Calu3 (cell line): ENCODE data around the gene GHDC. TPM values are rescaled to one million over a fixed set of nuclear protein-coding genes. Genes with fewer than 3 reads are reported as not detected.

Experiments used
- BruUV-seq: library from RNA; stranded (reverse); fragments of 400-500 nt; replicated peaks from 2 replicates; lab custom pipeline; 2021; lab: Mats Ljungman, UMichigan
- CTCF ChIA-PET: fragments of 300-600 bp; sonication (Branson Sonifier 250); formaldehyde crosslinking; loops from one replicate; lab custom pipeline; 2022; ENCODE audit warnings: antibody characterized with exemption; lab: Charles Lee
- DNase-seq: peaks from one replicate; pipeline ENCODE4 v3.0.0; 2022
- H3K27ac Mint-ChIP-seq: one replicate; pipeline ENCODE4 v1.8.0; 2022; ENCODE audit warnings: mixed read lengths; ENCODE audit not compliant: unreplicated experiment
- H3K27me3 Mint-ChIP-seq: one replicate; pipeline ENCODE4 v1.8.0; 2022; ENCODE audit warnings: mixed read lengths; ENCODE audit not compliant: unreplicated experiment
- H3K36me3 Mint-ChIP-seq: one replicate; pipeline ENCODE4 v1.8.0; 2022; ENCODE audit warnings: mild to moderate bottlenecking, moderate library complexity, mixed read lengths; ENCODE audit not compliant: insufficient read depth, unreplicated experiment
- H3K4me1 Mint-ChIP-seq: one replicate; pipeline ENCODE4 v1.8.0; 2022; ENCODE audit warnings: mild to moderate bottlenecking, low read depth, mixed read lengths; ENCODE audit not compliant: unreplicated experiment
- H3K4me3 Mint-ChIP-seq: one replicate; pipeline ENCODE4 v1.8.0; 2022; ENCODE audit warnings: mild to moderate bottlenecking, low read depth, moderate library complexity, mixed read lengths; ENCODE audit not compliant: unreplicated experiment
- H3K9me3 Mint-ChIP-seq: one replicate; pipeline ENCODE4 v1.8.0; 2022; ENCODE audit warnings: low read depth, mixed read lengths; ENCODE audit not compliant: unreplicated experiment
- CTCF ChIP-seq: fragments of 200-600 bp; IDR thresholded peaks from one replicate; pipeline ENCODE4 v1.8.0; 2022; ENCODE audit warnings: antibody characterized with exemption; ENCODE audit not compliant: unreplicated experiment
- intact Hi-C: fragments of 100-400 bp; cut with micrococcal nuclease; formaldehyde crosslinking; loops from one replicate; pipeline ENCODE4 v1.10.0; 2022; ENCODE audit not compliant: unreplicated experiment
- total RNA-seq: library from RNA; stranded (reverse); gene quantifications from 2 replicates; pipeline ENCODE4 v1.2.3, GENCODE V29; 2022

The GHDC gene
- total RNA-seq, 1 experiment from 2014 or later, result 37.4 TPM

GRCh38 chr17:42201458-42201772, 7.1 kb upstream of the GHDC start:
- no peak for TF ChIP-seq CTCF
- no peak for DNase-seq
- Mint-ChIP-seq H3K9me3 (no peaks in the 10 kb centered on the region), H3K27ac (no peak overlapping the region), H3K4me3 (no peak overlapping the region), H3K36me3 (peaks cover 8% of the 10 kb centered on the region), H3K4me1 (no peaks in the 10 kb centered on the region), H3K27me3 (no peaks in the 10 kb centered on the region)
- intact Hi-C loops, result no loop called here
- CTCF ChIA-PET, result interaction anchor here (0.5 kb wide), 1 partner anchor 69 kb away, joined by 3 read pairs; no protein-coding TSS in a partner anchor
- BruUV-seq, result no TSS peak

DNA sequence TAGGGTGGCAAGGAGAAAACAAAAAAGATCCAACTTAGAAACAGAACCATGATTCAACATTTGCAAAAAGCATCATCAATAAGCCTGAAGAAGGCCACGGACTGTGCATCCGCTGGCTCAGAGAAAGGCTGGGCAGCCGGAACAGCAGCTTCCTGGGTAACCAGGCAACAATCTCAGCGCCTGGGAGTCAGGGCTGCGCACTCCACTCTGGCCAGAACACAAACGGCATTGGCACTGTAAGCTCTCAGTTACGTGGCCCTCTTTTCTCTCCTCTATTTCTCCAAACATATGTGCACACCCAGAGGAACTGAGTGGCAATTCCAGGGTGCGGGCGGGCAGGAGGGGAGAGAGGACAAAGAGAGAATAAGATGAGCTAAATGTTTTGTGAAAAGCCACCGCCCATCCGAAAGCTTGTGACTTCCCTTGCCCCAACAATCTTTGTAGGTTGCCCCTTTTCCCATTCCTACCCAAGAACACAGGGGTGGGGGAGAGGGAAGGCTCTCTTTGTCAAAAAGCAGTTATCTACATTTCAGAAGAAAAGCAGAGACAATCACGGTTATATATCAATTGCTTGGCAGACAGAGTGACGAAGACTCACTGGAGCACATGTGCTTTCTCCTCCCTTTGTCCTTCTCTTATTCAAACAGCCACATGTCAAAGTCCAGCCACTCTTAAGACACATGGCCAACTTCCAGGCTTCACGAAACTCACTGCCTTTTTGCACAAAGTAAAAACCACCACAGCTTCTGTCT, 6.6 kb upstream of the GHDC start:
- no TSS peak for BruUV-seq
- Mint-ChIP-seq H3K9me3 (no peaks in the 10 kb centered on the region), H3K4me1 (no peaks in the 10 kb centered on the region), H3K27ac (no peak overlapping the region), H3K27me3 (no peaks in the 10 kb centered on the region), H3K4me3 (no peak overlapping the region), H3K36me3 (peaks cover 3% of the 10 kb centered on the region)
- intact Hi-C loops, result no loop called here
- TF ChIP-seq CTCF, result no peak
- CTCF ChIA-PET, result interaction anchor here (0.5 to 1.4 kb wide), 2 partner anchors 13 to 69 kb away, joined by 3 read pairs; no protein-coding TSS in a partner anchor
- DNase-seq, result no peak

DNA sequence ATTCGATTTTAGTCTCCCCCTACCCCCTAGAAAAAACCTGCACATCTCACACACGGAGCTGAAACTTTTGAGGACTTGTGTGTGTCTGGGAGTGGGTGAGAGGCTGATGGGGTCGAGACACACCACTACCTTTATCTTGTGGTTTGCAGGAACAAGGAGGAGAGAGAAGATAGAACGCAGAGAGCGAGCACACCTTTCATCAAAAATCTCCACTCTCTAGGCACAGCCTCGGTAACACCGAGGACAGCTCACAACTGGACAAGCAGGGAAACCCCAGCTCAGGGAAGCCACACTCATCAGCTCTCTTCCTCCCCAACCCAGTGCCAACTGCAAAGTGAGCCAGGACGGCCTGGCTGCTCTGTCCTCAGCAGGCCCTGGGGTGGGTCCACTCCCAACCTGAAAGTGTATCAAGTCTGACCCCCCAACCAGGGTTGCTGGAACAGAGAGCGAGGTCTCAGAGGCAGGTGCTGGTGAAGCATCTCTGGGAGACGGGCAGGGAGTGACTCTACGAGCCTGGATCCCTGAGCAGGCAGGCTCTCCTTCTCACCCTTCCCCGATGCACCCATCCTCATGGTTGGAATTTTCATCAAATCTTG, 5.2 kb upstream of the GHDC start:
- H3K4me1 Mint-ChIP-seq, result no peaks in the 10 kb centered on the region
- no peak overlapping the region for H3K27ac Mint-ChIP-seq
- BruUV-seq, result no TSS peak
- CTCF ChIA-PET, result interaction anchor here (0.5 to 1.4 kb wide), 2 partner anchors 8 to 12 kb away, joined by 3 read pairs; no protein-coding TSS in a partner anchor
- no peak for DNase-seq
- no peak overlapping the region for H3K4me3 Mint-ChIP-seq
- peaks cover 1% of the 10 kb centered on the region for H3K36me3 Mint-ChIP-seq
- no peak for TF ChIP-seq CTCF
- H3K27me3 Mint-ChIP-seq, result no peaks in the 10 kb centered on the region
- intact Hi-C loops, result no loop called here
- H3K9me3 Mint-ChIP-seq, result no peaks in the 10 kb centered on the region

DNA sequence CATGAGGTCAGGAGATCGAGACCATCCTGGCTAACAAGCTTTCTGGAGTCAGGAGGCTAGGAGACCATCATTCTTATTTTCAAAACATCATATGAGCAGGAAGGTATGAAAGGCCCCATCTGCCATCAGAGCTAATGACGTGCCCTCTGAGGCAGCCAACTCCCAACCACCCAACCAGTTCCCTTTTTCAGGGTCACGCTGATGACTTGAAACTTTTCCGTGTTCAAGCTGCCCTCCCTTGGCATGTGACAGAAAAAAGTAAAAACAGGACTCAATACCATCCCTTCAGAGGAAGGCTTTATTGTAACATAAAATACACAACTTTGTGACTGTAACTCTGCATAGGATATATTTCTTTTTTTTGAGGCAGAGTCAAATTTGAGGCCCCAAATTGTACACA, 4.6 kb upstream of the GHDC start:
- H3K9me3 Mint-ChIP-seq, result no peaks in the 10 kb centered on the region
- H3K27ac Mint-ChIP-seq, result no peak overlapping the region
- CTCF ChIA-PET, result no interaction called here
- DNase-seq, result no peak
- TF ChIP-seq CTCF, result no peak
- H3K36me3 Mint-ChIP-seq, result peaks cover 7% of the 10 kb centered on the region
- BruUV-seq, result no TSS peak
- intact Hi-C loops, result no loop called here
- peaks cover 3% of the 10 kb centered on the region for H3K4me1 Mint-ChIP-seq
- H3K4me3 Mint-ChIP-seq, result no peak overlapping the region
- H3K27me3 Mint-ChIP-seq, result no peaks in the 10 kb centered on the region
